Measurements from ENCODE around the gene DNM3.

The DNM3 gene

DNA sequence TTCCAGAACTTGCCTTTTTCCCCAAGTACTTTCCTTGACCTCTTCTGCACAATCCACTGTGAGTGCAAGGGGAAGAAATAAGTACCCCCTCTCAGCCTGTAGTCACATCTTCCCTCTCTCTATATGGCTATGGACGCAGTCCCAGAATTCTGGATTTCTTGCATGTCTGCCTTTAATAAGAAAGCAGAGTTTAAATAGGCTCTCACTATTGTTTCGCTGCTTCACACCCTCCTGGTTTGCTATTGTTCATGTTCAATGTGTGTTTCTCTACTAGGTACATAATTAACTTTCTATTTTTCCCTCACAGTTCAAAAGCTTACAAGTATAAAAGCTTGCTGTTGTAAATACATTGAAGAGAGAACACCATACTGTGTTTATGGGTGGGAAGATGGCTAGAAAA, 397.7 kb downstream of the DNM3 start:
- DNase-seq (ENCODE audit: low read depth), result no peak

- no peak for DNase-seq (ENCODE audit: low read depth)
Measured at GRCh38 chr1:172239901-172240300, 398.6 kb downstream of the DNM3 start.

DNA sequence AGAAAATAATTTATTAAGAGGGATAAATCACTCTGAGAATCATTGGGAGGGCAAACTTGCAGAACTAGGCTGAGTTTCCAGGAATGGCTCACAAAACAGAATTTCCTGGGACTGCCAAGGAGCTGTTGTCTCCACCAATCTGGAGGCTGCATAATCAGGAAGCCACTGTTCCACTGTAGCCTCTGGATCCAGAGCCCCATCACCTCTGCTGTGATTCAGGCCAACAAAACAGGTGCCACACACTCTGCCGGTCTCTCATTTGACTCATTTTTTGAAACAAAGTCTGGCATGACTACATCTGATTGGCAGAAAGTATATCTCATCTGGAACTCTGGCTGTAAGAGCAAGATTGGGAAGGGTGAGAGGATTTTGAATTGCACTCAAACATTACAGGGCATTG, 400.2 kb downstream of the DNM3 start:
- DNase-seq (ENCODE audit: low read depth), result no peak

DNA sequence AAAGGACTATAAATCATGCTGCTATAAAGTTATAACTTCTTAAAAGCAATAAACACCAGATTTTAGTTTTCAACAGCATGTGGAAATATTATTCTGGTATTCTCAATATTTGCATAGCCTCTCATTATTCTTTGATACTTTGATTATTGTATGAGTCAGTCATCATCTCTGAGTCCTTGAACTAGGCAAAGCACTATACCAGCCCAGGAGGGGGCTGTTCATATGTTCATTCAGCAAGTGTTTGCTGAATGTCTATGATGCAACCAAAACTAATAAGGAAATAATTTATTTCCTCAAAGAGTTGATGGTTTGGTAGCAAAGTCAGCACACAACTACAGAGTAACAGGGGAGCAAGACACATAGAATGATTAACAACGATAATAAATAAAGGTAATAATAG, 403.6 kb downstream of the DNM3 start:
- DNase-seq (ENCODE audit: low read depth), result no peak

DNA sequence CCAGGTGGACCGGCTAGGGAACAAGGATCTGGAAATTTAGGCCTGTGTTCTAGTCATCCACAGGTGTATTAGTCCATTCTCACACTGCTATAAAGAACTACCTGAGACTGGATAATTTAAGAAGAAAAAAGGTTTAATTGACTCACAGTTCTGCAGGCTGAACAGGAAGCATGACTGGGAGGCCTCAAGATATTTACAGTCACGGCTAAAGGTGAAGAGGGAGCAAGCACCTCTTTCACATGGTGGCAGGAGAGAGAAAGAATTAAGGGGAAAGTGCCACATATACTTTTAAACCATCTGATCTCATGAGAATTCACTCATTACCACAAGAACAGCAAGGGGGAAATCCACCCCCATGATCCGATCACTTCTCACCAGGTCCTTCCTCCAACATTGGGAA, 404.5 kb downstream of the DNM3 start:
- DNase-seq (ENCODE audit: low read depth), result no peak

GRCh38 chr1:172246521-172247390, 405.5 kb downstream of the DNM3 start:
- DNase-seq (ENCODE audit: low read depth), result no peak

DNA sequence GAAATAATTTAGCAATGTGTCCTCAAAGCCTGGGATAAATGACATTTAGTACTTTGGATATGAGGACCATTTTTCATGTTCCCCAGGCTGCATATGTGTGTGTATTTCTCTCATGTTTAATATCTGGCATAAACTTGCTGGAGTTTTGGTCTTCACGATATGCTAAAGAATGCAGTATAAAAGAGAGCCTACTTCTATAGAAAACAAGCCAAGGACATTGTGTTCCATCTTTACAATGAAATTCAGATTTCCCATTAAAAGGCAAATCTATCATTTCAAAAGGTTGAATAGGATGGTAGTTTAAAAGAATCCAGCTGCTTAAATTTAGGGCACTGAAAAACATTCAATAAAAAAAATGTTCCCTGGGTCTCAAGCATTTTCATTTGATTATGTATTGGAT, 410.2 kb downstream of the DNM3 start:
- DNase-seq (ENCODE audit: low read depth), result no peak

GRCh38 chr1:172252321-172252720, 411.0 kb downstream of the DNM3 start:
- no peak for DNase-seq (ENCODE audit: low read depth)

DNA sequence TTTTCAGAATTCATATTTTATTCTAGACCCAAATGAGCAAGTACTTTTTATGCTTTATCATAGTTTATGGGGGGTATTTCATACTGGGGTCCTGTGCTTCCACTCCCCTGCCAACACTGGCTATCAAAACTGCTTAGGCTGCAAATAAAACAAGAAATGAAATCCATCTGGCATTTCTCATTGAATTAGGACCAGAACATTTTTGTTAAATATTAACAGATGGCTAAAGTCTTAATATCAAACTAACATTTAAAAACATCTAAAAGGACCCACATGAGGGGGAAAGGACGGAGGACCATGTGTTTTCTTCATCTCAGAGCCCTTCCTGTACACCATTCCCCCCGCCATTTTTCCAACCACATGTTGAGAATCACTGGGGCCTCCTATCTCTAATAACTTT, 411.7 kb downstream of the DNM3 start:
- DNase-seq (ENCODE audit: low read depth), result no peak

DNA sequence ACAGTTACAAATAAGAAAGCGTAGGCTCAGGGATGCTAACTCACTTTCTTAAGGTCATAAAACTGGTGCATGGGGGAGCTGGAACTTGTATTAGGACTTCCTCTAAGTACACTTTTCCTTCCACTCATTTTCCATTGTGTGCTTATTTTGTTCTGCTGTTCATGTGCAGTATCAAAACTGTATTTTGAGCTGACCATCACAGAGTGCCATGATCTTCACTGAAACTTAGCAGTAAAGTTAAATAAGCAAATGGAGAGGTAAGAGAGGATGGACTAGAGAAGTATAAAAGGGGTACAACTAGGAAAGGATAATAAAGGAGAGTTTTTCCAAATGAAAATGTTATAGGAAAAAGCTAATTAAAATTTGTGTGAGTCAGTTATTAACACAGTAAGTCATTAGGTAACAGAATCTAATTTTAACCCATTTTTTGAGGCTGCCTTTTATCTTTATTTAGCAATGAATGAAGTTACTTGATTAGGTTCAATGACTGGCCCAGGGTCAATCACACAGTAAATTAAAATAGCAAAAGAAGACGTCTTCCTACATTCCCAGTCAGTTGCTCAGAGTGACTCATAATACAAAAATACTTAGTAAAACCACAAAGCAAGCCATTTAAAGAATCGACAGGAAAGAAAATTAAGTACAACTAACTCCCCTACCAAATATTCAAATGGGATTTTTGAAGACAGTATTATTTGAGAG, 413.4 kb downstream of the DNM3 start:
- no peak for DNase-seq (ENCODE audit: low read depth)

GRCh38 chr1:172255223-172255560, 413.9 kb downstream of the DNM3 start:
- DNase-seq (ENCODE audit: low read depth), result no peak

- DNase-seq (ENCODE audit: low read depth), result no peak
Measured at GRCh38 chr1:172265905-172266304, 424.6 kb downstream of the DNM3 start.

GRCh38 chr1:172266528-172267174, 425.4 kb downstream of the DNM3 start:
- no peak for DNase-seq (ENCODE audit: low read depth)

DNA sequence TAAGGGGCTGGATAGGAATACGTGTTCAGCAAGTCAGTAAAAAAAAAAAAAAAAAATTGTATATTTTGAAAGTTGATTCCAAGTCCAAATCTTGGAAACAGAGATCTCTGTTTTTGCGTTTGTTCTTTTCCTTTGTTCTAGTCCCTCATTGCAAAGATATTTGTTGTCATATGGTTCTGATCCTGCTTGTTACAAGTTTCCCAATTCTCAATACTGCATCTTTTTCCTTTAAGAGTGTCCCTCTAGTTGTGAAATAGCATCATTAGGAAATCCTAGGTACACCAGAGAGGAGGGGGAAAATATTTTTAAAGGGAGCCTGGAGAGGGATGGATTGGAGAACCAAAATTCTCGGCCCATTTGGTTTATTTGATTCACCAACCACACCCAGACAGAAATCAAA, 426.9 kb downstream of the DNM3 start:
- DNase-seq (ENCODE audit: low read depth), result no peak

- DNase-seq (ENCODE audit: low read depth), result no peak
Measured at GRCh38 chr1:172269084-172269483, 427.8 kb downstream of the DNM3 start.

DNA sequence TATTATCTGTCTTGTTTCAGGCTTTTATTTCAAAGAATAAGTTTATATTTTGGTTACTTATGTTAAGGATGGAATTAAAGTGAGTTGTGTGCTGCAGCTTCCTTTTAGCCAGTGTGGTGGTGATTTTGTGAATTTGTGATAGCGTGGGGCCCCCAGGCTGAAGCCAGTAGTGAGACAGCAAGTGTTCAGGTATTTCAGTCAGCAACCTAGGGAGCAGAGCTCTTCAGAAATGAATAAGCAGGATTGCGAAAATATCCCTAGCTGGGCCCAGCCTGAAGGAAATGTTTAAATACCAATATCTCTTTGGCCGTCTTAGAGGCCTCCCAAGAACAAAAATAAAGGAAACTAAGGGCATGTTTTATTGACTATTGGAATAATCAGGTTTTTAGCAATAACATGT, 428.3 kb downstream of the DNM3 start:
- no peak for DNase-seq (ENCODE audit: low read depth)

DNA sequence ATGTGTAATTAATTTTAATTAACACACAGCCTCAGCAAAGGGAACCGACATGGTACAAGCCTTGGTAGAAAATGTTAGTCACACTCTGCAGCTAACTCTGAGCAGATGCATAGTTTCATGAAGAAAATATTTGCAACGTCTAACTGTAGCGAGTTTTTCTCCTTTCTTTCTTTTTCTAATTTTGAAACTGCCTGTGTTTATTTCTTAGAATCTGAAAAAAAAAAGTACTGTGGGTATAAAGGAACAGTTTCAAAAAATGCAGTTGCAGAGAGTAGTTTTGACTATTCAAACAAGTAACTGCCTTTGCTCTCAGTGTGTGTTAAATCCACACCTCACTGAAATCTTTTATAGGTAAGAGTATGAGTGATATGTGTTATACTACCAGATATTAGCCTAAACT, 429.3 kb downstream of the DNM3 start:
- no peak for DNase-seq (ENCODE audit: low read depth)

- no peak for DNase-seq (ENCODE audit: low read depth)
Measured at GRCh38 chr1:172272087-172272486, 430.8 kb downstream of the DNM3 start.

GRCh38 chr1:172273647-172274396, 432.5 kb downstream of the DNM3 start:
- no peak for DNase-seq (ENCODE audit: low read depth)

DNA sequence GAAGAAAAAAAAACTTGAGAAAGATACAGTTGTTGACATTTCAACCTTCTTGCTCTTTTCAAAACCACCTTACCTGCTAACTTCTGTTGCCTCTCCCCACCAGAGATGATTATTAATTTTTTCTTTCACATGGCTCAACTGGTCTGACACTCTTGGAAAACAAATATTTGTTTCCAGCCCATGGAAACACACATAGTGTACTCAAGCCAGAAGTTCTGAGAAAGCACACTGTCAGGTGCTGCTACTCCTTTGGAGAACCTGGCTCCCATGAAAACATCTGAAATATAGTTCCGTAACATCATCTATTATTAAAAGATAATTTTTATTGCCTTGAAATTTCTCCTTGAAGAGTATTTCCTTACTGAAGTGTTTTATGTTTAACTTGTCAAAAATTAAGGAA, 434.2 kb downstream of the DNM3 start:
- no peak for DNase-seq (ENCODE audit: low read depth)

GRCh38 chr1:172276120-172276818, 435.0 kb downstream of the DNM3 start:
- DNase-seq (ENCODE audit: low read depth), result no peak

GRCh38 chr1:172277275-172277674, 436.0 kb downstream of the DNM3 start:
- DNase-seq (ENCODE audit: low read depth), result no peak

All from CMK (cell line).